ENCODE data around the gene XRCC5. TPM values are rescaled to one million over a fixed set of nuclear protein-coding genes. Genes with fewer than 3 reads are reported as not detected.

Gene XRCC5
- polyA plus RNA-seq, 2 donors, result 57.9 to 100 TPM

DNA sequence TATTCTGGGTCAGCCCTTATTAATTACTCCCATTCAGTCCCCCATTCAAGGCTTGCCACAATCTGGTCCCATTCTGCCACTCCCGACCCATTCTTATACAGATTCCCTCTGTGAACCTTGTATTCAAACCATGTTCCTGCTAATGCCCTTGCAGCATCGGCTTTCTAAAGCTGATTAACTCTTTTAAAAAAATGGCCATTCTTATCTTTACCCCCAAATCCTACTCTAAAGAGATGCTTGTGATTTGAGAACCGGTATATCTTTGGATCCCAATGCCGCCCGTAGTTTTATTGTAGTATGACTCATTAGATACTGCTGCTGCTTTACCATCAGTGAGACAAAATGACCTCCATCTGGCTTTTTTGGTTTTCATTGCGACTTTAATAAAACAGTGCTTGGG, 72.2 kb downstream of the XRCC5 start:
- Histone ChIP-seq H3K27ac (ENCODE audit: low read depth in 2 of 2, low read length in 1 of 2) (no peak overlapping the region), H3K27me3 (ENCODE audit: control insufficient read depth in 1 of 2, insufficient read depth in 2 of 2, low read length in 2 of 2) (no peaks in the 10 kb centered on the region), H3K4me3 (ENCODE audit: low read depth in 1 of 2, low read length in 2 of 2) (no peak overlapping the region), H3K4me1 (ENCODE audit: control insufficient read depth in 2 of 2, insufficient read depth in 2 of 2, low read length in 1 of 2) (no peaks in the 10 kb centered on the region), H3K36me3 (ENCODE audit: control insufficient read depth in 2 of 2, insufficient read depth in 2 of 2, low read length in 1 of 2) (peaks cover 0 to 6% of the 10 kb centered on the region in 2 donors), H3K9me3 (ENCODE audit: control insufficient read depth in 2 of 2, insufficient read depth in 1 of 2, low read depth in 1 of 2, low read length in 1 of 2) (no peaks in the 10 kb centered on the region)
- 91 to 95% methylated on average over 6 of the region's 6 CpGs for WGBS, 2 donors

DNA sequence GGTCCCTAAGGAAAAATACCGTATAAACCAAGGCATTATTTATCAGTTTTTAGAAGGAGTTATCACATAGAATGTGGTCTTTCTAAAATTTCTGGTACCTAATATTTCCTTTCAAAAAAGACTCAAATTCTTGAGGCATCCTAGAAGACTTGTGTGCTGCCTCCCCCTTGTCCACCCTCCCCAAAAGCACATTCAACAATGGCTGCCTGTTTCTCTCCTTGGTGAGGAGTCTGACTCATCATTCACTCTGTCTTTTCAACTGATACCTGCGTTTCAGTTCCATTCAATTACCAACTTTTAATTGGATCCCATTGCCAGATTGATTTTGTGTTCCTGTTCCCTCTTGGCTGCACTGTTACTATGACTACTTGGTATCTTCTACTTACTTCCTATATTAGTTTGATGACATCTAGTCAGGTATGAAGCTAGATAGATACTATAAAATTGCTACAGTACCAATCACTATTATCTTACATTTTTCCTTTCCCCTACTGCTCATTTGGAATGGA, 72.9 kb downstream of the XRCC5 start:
- peaks cover 0 to 6% of the 10 kb centered on the region in 2 donors for H3K36me3 ChIP-seq (ENCODE audit: control insufficient read depth in 2 of 2, insufficient read depth in 2 of 2, low read length in 1 of 2)

DNA sequence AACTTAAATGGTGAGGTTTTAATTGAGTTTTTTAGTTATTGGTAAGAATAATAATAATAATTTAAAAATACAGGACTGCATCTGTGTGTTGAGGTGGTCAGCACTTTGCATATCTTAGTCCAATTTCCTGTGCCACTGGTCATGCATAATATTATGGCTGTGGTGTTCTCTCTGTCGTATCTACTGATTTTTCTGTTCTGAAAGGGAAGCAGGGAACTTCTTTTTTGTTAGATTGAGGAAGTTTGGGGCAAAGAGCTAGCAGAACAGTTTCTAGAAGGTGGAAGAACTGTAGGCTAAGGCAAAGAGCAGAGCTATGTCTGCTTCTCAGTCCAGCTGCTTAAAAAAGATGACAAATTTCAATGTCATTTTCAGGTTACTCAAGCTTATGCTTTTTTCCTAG, 74.3 kb downstream of the XRCC5 start:
- WGBS, 2 donors, result 73 to 74% methylated on average over 1 of the region's 1 CpG
- H3K4me3 ChIP-seq (ENCODE audit: low read depth in 1 of 2, low read length in 2 of 2), result no peak overlapping the region
- H3K27ac ChIP-seq (ENCODE audit: low read depth in 2 of 2, low read length in 1 of 2), result no peak overlapping the region
- peaks cover 0 to 6% of the 10 kb centered on the region in 2 donors for H3K36me3 ChIP-seq (ENCODE audit: control insufficient read depth in 2 of 2, insufficient read depth in 2 of 2, low read length in 1 of 2)
- H3K4me1 ChIP-seq (ENCODE audit: control insufficient read depth in 2 of 2, insufficient read depth in 2 of 2, low read length in 1 of 2), result no peaks in the 10 kb centered on the region
- no peaks in the 10 kb centered on the region for H3K9me3 ChIP-seq (ENCODE audit: control insufficient read depth in 2 of 2, insufficient read depth in 1 of 2, low read depth in 1 of 2, low read length in 1 of 2)
- H3K27me3 ChIP-seq (ENCODE audit: control insufficient read depth in 1 of 2, insufficient read depth in 2 of 2, low read length in 2 of 2), result no peaks in the 10 kb centered on the region

More for the DNA sequence above, 72.9 kb downstream of the XRCC5 start:
- WGBS, 2 donors, result 62 to 64% methylated on average over 2 of the region's 2 CpGs
- no peaks in the 10 kb centered on the region for H3K9me3 ChIP-seq (ENCODE audit: control insufficient read depth in 2 of 2, insufficient read depth in 1 of 2, low read depth in 1 of 2, low read length in 1 of 2)
- no peaks in the 10 kb centered on the region for H3K4me1 ChIP-seq (ENCODE audit: control insufficient read depth in 2 of 2, insufficient read depth in 2 of 2, low read length in 1 of 2)
- no peak overlapping the region for H3K4me3 ChIP-seq (ENCODE audit: low read depth in 1 of 2, low read length in 2 of 2)
- peak overlapping the region in 1 of 2 donors; percentile 10 for H3K27ac ChIP-seq (ENCODE audit: low read depth in 2 of 2, low read length in 1 of 2)
- H3K27me3 ChIP-seq (ENCODE audit: control insufficient read depth in 1 of 2, insufficient read depth in 2 of 2, low read length in 2 of 2), result no peaks in the 10 kb centered on the region

DNA sequence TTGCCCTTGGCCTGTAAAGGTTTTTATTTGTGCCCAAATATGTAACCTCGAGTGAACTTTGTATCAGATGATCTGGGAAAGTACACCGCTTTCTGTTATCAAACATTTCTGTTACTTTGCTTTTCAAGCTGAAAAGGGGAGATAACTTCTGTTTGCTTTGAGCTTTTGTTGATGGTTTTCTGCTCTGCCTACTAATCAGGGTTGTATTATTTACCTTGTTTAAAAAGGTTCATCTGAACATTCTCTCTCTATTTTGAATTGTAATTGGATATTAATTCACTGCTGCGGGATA, 79.4 kb downstream of the XRCC5 start:
- H3K27ac ChIP-seq (ENCODE audit: low read depth in 2 of 2, low read length in 1 of 2), result no peak overlapping the region
- WGBS, 2 donors, result 50 to 64% methylated on average over 3 of the region's 3 CpGs

DNA sequence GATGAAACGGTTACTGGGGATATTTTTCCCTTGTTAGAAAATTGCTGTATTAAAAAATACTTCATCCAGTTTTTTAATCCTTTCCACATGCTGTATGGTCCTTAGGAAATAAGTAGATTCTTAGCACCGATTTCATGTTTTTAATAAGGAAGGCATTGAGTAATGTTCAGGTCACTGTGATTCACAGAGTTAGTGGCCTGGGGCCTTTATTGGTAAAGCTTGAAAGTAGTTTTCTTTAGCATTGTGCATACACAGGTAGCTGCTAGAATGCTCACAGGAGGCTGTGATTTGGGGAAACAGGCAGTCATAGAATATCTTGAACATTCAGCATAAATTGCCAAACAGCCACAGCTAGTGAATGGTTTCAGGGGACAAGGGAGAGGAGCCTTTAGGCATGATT, 79.8 kb downstream of the XRCC5 start:
- Histone ChIP-seq H3K9me3 (ENCODE audit: control insufficient read depth in 2 of 2, insufficient read depth in 1 of 2, low read depth in 1 of 2, low read length in 1 of 2) (no peaks in the 10 kb centered on the region), H3K4me1 (ENCODE audit: control insufficient read depth in 2 of 2, insufficient read depth in 2 of 2, low read length in 1 of 2) (no peaks in the 10 kb centered on the region), H3K36me3 (ENCODE audit: control insufficient read depth in 2 of 2, insufficient read depth in 2 of 2, low read length in 1 of 2) (peaks cover 0 to 6% of the 10 kb centered on the region in 2 donors), H3K27ac (ENCODE audit: low read depth in 2 of 2, low read length in 1 of 2) (no peak overlapping the region), H3K4me3 (ENCODE audit: low read depth in 1 of 2, low read length in 2 of 2) (no peak overlapping the region), H3K27me3 (ENCODE audit: control insufficient read depth in 1 of 2, insufficient read depth in 2 of 2, low read length in 2 of 2) (no peaks in the 10 kb centered on the region)
- 49 to 58% methylated on average over 2 of the region's 2 CpGs for WGBS, 2 donors

More for the DNA sequence above, 79.4 kb downstream of the XRCC5 start:
- Histone ChIP-seq H3K4me3 (ENCODE audit: low read depth in 1 of 2, low read length in 2 of 2) (no peak overlapping the region), H3K9me3 (ENCODE audit: control insufficient read depth in 2 of 2, insufficient read depth in 1 of 2, low read depth in 1 of 2, low read length in 1 of 2) (no peaks in the 10 kb centered on the region), H3K36me3 (ENCODE audit: control insufficient read depth in 2 of 2, insufficient read depth in 2 of 2, low read length in 1 of 2) (peaks cover 0 to 6% of the 10 kb centered on the region in 2 donors), H3K4me1 (ENCODE audit: control insufficient read depth in 2 of 2, insufficient read depth in 2 of 2, low read length in 1 of 2) (no peaks in the 10 kb centered on the region), H3K27me3 (ENCODE audit: control insufficient read depth in 1 of 2, insufficient read depth in 2 of 2, low read length in 2 of 2) (no peaks in the 10 kb centered on the region)

DNA sequence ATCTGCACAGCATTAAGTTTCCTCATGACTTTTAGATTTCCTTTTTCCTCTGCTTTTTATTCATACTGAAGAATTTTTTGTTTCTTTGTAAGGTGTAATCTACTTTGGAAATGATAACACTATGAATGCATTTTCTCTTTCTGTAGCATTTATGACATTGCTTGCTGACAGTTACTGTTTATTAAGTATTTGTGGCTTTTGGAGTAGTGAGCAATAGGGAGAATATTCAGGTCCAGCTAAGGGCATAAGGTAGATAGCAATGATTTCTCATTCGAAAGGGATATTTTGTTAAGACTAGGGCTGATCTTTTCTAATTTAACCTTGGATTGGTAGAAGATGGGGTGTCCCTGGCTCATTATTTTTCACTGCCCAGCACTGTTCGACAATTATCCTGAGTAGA, 80.3 kb downstream of the XRCC5 start:
- Histone ChIP-seq H3K27me3 (ENCODE audit: control insufficient read depth in 1 of 2, insufficient read depth in 2 of 2, low read length in 2 of 2) (no peaks in the 10 kb centered on the region), H3K4me1 (ENCODE audit: control insufficient read depth in 2 of 2, insufficient read depth in 2 of 2, low read length in 1 of 2) (no peaks in the 10 kb centered on the region), H3K36me3 (ENCODE audit: control insufficient read depth in 2 of 2, insufficient read depth in 2 of 2, low read length in 1 of 2) (peaks cover 0 to 6% of the 10 kb centered on the region in 2 donors), H3K27ac (ENCODE audit: low read depth in 2 of 2, low read length in 1 of 2) (no peak overlapping the region), H3K4me3 (ENCODE audit: low read depth in 1 of 2, low read length in 2 of 2) (no peak overlapping the region), H3K9me3 (ENCODE audit: control insufficient read depth in 2 of 2, insufficient read depth in 1 of 2, low read depth in 1 of 2, low read length in 1 of 2) (no peaks in the 10 kb centered on the region)
- 92% methylated on average over 2 of the region's 2 CpGs for WGBS, 2 donors

DNA sequence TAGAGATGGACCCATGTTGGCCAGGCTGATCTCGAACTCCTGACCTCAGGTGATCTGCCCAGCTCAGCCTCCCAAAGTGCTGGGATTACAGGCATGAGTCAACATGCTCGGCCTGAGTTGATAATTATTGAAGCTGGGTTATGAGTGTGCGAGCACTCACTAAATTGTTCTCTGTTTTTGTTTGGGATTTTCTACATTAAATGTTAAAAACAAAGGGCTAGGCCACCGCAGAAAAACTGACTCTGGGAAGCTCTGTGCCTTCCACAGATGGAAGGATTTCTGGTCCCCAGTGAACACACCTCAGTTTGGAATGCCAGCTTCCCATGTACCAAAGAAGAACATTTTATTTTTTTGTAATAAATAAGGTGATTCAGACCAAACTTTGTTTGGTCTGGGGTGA, 83.0 kb downstream of the XRCC5 start:
- WGBS, 2 donors, result 87 to 88% methylated on average over 4 of the region's 4 CpGs
- H3K9me3 ChIP-seq (ENCODE audit: control insufficient read depth in 2 of 2, insufficient read depth in 1 of 2, low read depth in 1 of 2, low read length in 1 of 2), result no peaks in the 10 kb centered on the region
- H3K36me3 ChIP-seq (ENCODE audit: control insufficient read depth in 2 of 2, insufficient read depth in 2 of 2, low read length in 1 of 2), result peaks cover 3 to 7% of the 10 kb centered on the region in 2 donors
- H3K27me3 ChIP-seq (ENCODE audit: control insufficient read depth in 1 of 2, insufficient read depth in 2 of 2, low read length in 2 of 2), result no peaks in the 10 kb centered on the region
- H3K4me3 ChIP-seq (ENCODE audit: low read depth in 1 of 2, low read length in 2 of 2), result no peak overlapping the region
- H3K4me1 ChIP-seq (ENCODE audit: control insufficient read depth in 2 of 2, insufficient read depth in 2 of 2, low read length in 1 of 2), result no peaks in the 10 kb centered on the region
- no peak overlapping the region for H3K27ac ChIP-seq (ENCODE audit: low read depth in 2 of 2, low read length in 1 of 2)

DNA sequence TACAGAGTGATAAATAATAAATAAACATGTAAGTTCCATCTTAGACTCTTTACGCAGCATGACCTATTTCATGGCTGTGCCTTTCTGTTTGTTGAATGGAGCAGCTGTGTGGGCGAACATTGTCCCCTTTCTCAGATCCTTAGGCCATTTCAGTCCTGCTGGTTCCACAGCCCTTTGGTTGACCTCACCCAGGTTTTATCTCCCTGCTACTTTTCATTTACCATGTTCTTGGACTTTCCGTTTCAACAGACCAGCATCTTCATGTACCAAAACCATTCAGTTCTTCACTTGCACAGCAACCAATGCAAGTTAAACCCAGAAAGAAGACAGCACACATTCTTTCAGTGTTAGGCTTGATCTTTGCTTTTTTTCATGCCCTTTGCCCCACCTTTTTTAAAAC, 83.8 kb downstream of the XRCC5 start:
- Histone ChIP-seq H3K9me3 (ENCODE audit: control insufficient read depth in 2 of 2, insufficient read depth in 1 of 2, low read depth in 1 of 2, low read length in 1 of 2) (no peaks in the 10 kb centered on the region), H3K4me3 (ENCODE audit: low read depth in 1 of 2, low read length in 2 of 2) (no peak overlapping the region), H3K4me1 (ENCODE audit: control insufficient read depth in 2 of 2, insufficient read depth in 2 of 2, low read length in 1 of 2) (no peaks in the 10 kb centered on the region), H3K36me3 (ENCODE audit: control insufficient read depth in 2 of 2, insufficient read depth in 2 of 2, low read length in 1 of 2) (peaks cover 3 to 7% of the 10 kb centered on the region in 2 donors), H3K27me3 (ENCODE audit: control insufficient read depth in 1 of 2, insufficient read depth in 2 of 2, low read length in 2 of 2) (no peaks in the 10 kb centered on the region), H3K27ac (ENCODE audit: low read depth in 2 of 2, low read length in 1 of 2) (no peak overlapping the region)
- 94% methylated on average over 3 of the region's 3 CpGs for WGBS, 2 donors

DNA sequence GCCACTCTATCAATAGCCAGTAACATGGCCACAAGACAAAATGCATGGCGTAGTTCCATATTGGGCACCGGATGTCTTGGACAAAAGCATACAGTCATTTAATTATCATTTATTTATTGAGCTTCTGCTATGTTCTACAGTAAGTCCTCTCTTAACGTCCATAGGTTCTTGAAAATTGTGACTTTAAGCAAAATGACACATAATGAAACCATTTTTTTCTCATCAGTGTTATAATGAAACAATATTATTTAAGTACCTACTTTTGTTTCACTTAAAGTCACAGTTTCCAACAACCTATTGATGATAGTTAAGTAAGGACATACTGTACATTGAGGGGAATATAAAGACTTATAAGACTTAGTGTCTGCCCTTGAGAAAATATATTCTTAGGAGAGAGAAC, 84.9 kb downstream of the XRCC5 start:
- no peak overlapping the region for H3K4me3 ChIP-seq (ENCODE audit: low read depth in 1 of 2, low read length in 2 of 2)
- peaks cover 3 to 9% of the 10 kb centered on the region in 2 donors for H3K36me3 ChIP-seq (ENCODE audit: control insufficient read depth in 2 of 2, insufficient read depth in 2 of 2, low read length in 1 of 2)
- H3K4me1 ChIP-seq (ENCODE audit: control insufficient read depth in 2 of 2, insufficient read depth in 2 of 2, low read length in 1 of 2), result no peaks in the 10 kb centered on the region
- 88 to 94% methylated on average over 3 of the region's 3 CpGs for whole genome bisulfite sequencing, 2 donors
- H3K27me3 ChIP-seq (ENCODE audit: control insufficient read depth in 1 of 2, insufficient read depth in 2 of 2, low read length in 2 of 2), result no peaks in the 10 kb centered on the region
- no peaks in the 10 kb centered on the region for H3K9me3 ChIP-seq (ENCODE audit: control insufficient read depth in 2 of 2, insufficient read depth in 1 of 2, low read depth in 1 of 2, low read length in 1 of 2)
- H3K27ac ChIP-seq (ENCODE audit: low read depth in 2 of 2, low read length in 1 of 2), result no peak overlapping the region

DNA sequence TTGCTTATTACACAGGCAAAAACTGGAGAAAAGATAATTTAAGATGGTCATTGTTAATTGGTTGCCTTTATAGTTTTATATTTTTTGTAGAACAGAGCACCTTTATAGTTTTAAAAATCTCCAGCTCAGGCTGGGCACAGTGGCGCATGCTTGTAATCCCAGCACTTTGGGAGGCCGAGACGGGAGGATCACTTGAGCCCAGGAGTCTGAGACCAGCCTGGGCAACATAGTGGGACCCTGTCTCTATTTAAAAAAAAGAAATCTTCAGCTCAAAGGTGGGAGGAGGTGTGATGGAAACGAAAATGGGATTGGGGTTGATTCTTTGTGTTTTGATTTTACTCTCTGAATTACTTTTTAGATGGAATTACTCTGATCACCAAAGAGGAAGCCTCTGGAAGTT, 85.4 kb downstream of the XRCC5 start:
- WGBS, 2 donors, result 80% methylated on average over 4 of the region's 4 CpGs
- Histone ChIP-seq H3K4me3 (ENCODE audit: low read depth in 1 of 2, low read length in 2 of 2) (no peak overlapping the region), H3K9me3 (ENCODE audit: control insufficient read depth in 2 of 2, insufficient read depth in 1 of 2, low read depth in 1 of 2, low read length in 1 of 2) (no peaks in the 10 kb centered on the region), H3K27me3 (ENCODE audit: control insufficient read depth in 1 of 2, insufficient read depth in 2 of 2, low read length in 2 of 2) (no peaks in the 10 kb centered on the region), H3K36me3 (ENCODE audit: control insufficient read depth in 2 of 2, insufficient read depth in 2 of 2, low read length in 1 of 2) (peaks cover 3 to 9% of the 10 kb centered on the region in 2 donors), H3K27ac (ENCODE audit: low read depth in 2 of 2, low read length in 1 of 2) (no peak overlapping the region), H3K4me1 (ENCODE audit: control insufficient read depth in 2 of 2, insufficient read depth in 2 of 2, low read length in 1 of 2) (no peaks in the 10 kb centered on the region)
